HepG2 (cell line): Measurements from ENCODE around the gene SIGLEC7. TPM values are rescaled to one million over a fixed set of nuclear protein-coding genes. Genes with fewer than 3 reads are reported as not detected.

Source experiments
- ATAC-seq: fragments of 200-7000 bp; cut with Tn5 transposase; 3 replicates; pipeline ENCODE4 v1.9.1; 2020; ENCODE audit warnings: mild to moderate bottlenecking, moderate library complexity
- BruUV-seq: library from RNA; stranded (reverse); fragments of 400-500 nt; replicated peaks from 2 replicates; lab custom pipeline; 2021; lab: Mats Ljungman, UMichigan
- CTCF ChIA-PET: fragments of 300-600 bp; formaldehyde crosslinking; extraction: SDS; loops from one replicate; lab custom pipeline; 2021; ENCODE audit warnings: low total read pairs, inconsistent platforms, low intra/inter-chr PET ratio; lab: Yijun Ruan, JAX
- POLR2A ChIA-PET: fragments of 350-600 bp; sonication (Branson Sonifier 250); formaldehyde crosslinking; loops from one replicate; lab custom pipeline; 2020; ENCODE audit warnings: antibody characterized with exemption, inconsistent platforms; lab: Yijun Ruan, JAX
- DNase-seq: peaks from one replicate; pipeline ENCODE4 v3.0.0-alpha.2; 2015; ENCODE audit warnings: low spot score
- FAIRE-seq: peaks from 3 replicates; lab custom pipeline; 2011; peaks lifted over from hg19 to GRCh38; lab: Jason Lieb, UNC
- H2AFZ ChIP-seq: one replicate; pipeline ENCODE4 v1.6.1; 2011; ENCODE audit warnings: low read length, inconsistent platforms
- H3K27ac ChIP-seq: fragments of 300-600 bp; 3 replicates; pipeline ENCODE4 v1.8.0; 2011; ENCODE audit warnings: mixed run types, mild to moderate bottlenecking, mixed read lengths, low read length, inconsistent platforms; ENCODE audit not compliant: insufficient read depth; ENCODE audit errors: extremely low read length
- H3K27me3 ChIP-seq, 2 experiments: fragments of 200-600 bp in 1 of 2; 2 replicates in 1 of 2; 3 replicates in 1 of 2; pipeline versions ENCODE4 v1.6.0 to v1.8.0; 2011; ENCODE audit warnings: low read length in 2 of 2, mild to moderate bottlenecking in 2 of 2, moderate library complexity in 2 of 2, inconsistent platforms in 1 of 2; ENCODE audit not compliant: insufficient read depth in 2 of 2, control insufficient read depth in 1 of 2
- H3K36me3 ChIP-seq, 2 experiments: fragments of 200-600 bp in 1 of 2; replicated peaks in 1 of 2; 2 replicates in 1 of 2; 3 replicates in 1 of 2; pipeline versions ENCODE4 v1.5.1 to v1.8.0; 2011; ENCODE audit warnings: low read length in 2 of 2, inconsistent platforms in 1 of 2; ENCODE audit not compliant: insufficient read depth in 2 of 2, control insufficient read depth in 1 of 2
- H3K4me1 ChIP-seq: 2 replicates; pipeline ENCODE4 v1.5.1; 2012; ENCODE audit warnings: low read length, inconsistent platforms; ENCODE audit not compliant: insufficient read depth
- H3K4me2 ChIP-seq: 2 replicates; pipeline ENCODE4 v1.6.0; 2011; ENCODE audit warnings: low read depth, low read length, inconsistent platforms
- H3K4me3 ChIP-seq, 3 experiments: fragments of 200-600 bp in 1 of 3; sonication (generic), shearing (Covaris generic) in 1 of 3; replicated peaks in 1 of 3; 2 replicates each; pipeline ENCODE4 v1.5.1; 2011 to 2016; ENCODE audit warnings: low read length in 3 of 3, inconsistent platforms in 2 of 3, low read depth in 2 of 3, mild to moderate bottlenecking in 2 of 3, control low read depth in 1 of 3, mixed read lengths in 1 of 3; ENCODE audit not compliant: insufficient read depth in 1 of 3
- H3K79me2 ChIP-seq: one replicate; pipeline ENCODE4 v1.6.1; 2011; ENCODE audit warnings: low read length, inconsistent platforms; ENCODE audit not compliant: insufficient read depth
- H3K9ac ChIP-seq: 2 replicates; pipeline ENCODE4 v1.6.0; 2011; ENCODE audit warnings: mild to moderate bottlenecking, low read depth, low read length, inconsistent platforms; ENCODE audit not compliant: insufficient read depth
- H3K9me3 ChIP-seq: 2 replicates; pipeline ENCODE4 v1.5.1; 2012; ENCODE audit warnings: mild to moderate bottlenecking, low read length
- H4K20me1 ChIP-seq: 2 replicates; pipeline ENCODE4 v1.6.0; 2011; ENCODE audit warnings: inconsistent platforms, mild to moderate bottlenecking, low read length, moderate library complexity; ENCODE audit not compliant: insufficient read depth
- E2F5 ChIP-seq: sonication (generic); formaldehyde crosslinking; conservative IDR thresholded peaks from 2 replicates; pipeline ENCODE4 v1.4.0; 2020; ENCODE audit warnings: missing genetic modification reagents
- IRF2 ChIP-seq: IDR thresholded peaks from 2 replicates; pipeline ENCODE4 v1.6.1; 2018; ENCODE audit warnings: missing genetic modification reagents, missing compliant biosample characterization
- PAX8 ChIP-seq: sonication (generic); formaldehyde crosslinking; IDR thresholded peaks from 2 replicates; pipeline ENCODE4 v1.8.0; 2022; ENCODE audit warnings: mild to moderate bottlenecking, missing genetic modification reagents, borderline replicate concordance
- SOX5 ChIP-seq: IDR thresholded peaks from 2 replicates; pipeline ENCODE4 v1.6.1; 2016; ENCODE audit warnings: borderline replicate concordance
- SOX6 ChIP-seq, 2 experiments: fragments of 450-650 bp in 1 of 2; sonication (generic) in 1 of 2; formaldehyde crosslinking in 1 of 2; IDR thresholded peaks; 2 replicates each; pipeline versions ENCODE4 v1.4.0 to v1.6.1; 2017 to 2020; ENCODE audit warnings: antibody characterized with exemption in 1 of 2, mild to moderate bottlenecking in 1 of 2, missing genetic modification reagents in 1 of 2
- TFDP1 ChIP-seq: IDR thresholded peaks from 2 replicates; pipeline ENCODE4 v1.6.1; 2016; ENCODE audit warnings: missing compliant biosample characterization, missing genetic modification reagents, borderline replicate concordance
- ZBTB14 ChIP-seq: sonication (generic); formaldehyde crosslinking; IDR thresholded peaks from 2 replicates; pipeline ENCODE4 v1.4.0; 2020; ENCODE audit warnings: missing genetic modification reagents
- ZNF34 ChIP-seq: sonication (generic); formaldehyde crosslinking; IDR thresholded peaks from 2 replicates; pipeline ENCODE4 v1.4.0; 2020; ENCODE audit warnings: mild to moderate bottlenecking, missing genetic modification reagents, borderline replicate concordance
- WGBS: methylation state at CpG from one replicate; pipeline ENCODE4 v1.1.6; 2017; ENCODE audit warnings: low lambda C conversion rate; 5-methylcytosine and 5-hydroxymethylcytosine counted together
- in situ Hi-C: cut with HindIII; loops from 2 replicates; pipeline ENCODE4 v1.10.0; 2017; ENCODE audit warnings: low pct_unique_long_range_greater_than_20kb; ENCODE audit not compliant: extremely low pct_ligation_motif_present
- intact Hi-C: fragments of 100-400 bp; cut with micrococcal nuclease; formaldehyde crosslinking; loops from one replicate; pipeline ENCODE4 v1.10.0; 2022; ENCODE audit not compliant: unreplicated experiment
- polyA plus RNA-seq, 8 experiments: library from polyadenylated mRNA; depleted of rRNA in 3 of 8; stranded (reverse) in 7 of 8; unstranded in 1 of 8; fragments of >200 nt; fragmentation: Illumina TruSeq in 4 of 8; extraction: Trizol in 4 of 8; gene quantifications; 2 replicates each; pipeline versions ENCODE4 v1.2.1 to v1.2.3, GENCODE V29; 2011 to 2016; ENCODE audit warnings: low read depth in 4 of 8, missing spikeins in 1 of 8, mixed read lengths in 1 of 8; ENCODE audit not compliant: insufficient read depth in 1 of 8
- total RNA-seq, 5 experiments: library from RNA; depleted of rRNA; stranded (reverse); fragments of >200 nt; fragmentation: Illumina TruSeq; extraction: Trizol; gene quantifications; 2 replicates each; pipeline ENCODE4 v1.2.3, GENCODE V29; 2016; ENCODE audit warnings: low read depth in 1 of 5

Gene SIGLEC7
- total and polyA plus RNA-seq, 2 of the 13 experiments (the other 11 are each of a cell fraction or from before 2014, with no cell fraction given): not detected

- POLR2A ChIA-PET: no interaction called here
- intact Hi-C loops: loop anchor here (10.0 kb wide), 1 partner anchor 168 kb away; no protein-coding TSS in a partner anchor
- CTCF ChIA-PET: no interaction called here
Observed at GRCh38 chr19:51102991-51103390, 39.1 kb upstream of the SIGLEC7 start.

More at GRCh38 chr19:51102991-51103390, 39.1 kb upstream of the SIGLEC7 start:
- FAIRE-seq: no peak
- H3K4me3 ChIP-seq: no peak overlapping the region
- BruUV-seq: no TSS peak
- no peak overlapping the region for H2AFZ ChIP-seq
- ATAC-seq: no peak
- in situ Hi-C loops: no loop called here
- no peak overlapping the region for H3K27ac ChIP-seq
- H3K27me3 ChIP-seq: no peaks in the 10 kb centered on the region; a peak in 1 of 5 replicates
- no peak overlapping the region for H3K9ac ChIP-seq
- no peaks in the 10 kb centered on the region for H3K9me3 ChIP-seq
- no peak for DNase-seq
- peaks cover 5 to 15% of the 10 kb centered on the region in 2 experiments; a peak in 2 of 5 replicates for H3K36me3 ChIP-seq
- peaks cover 3% of the 10 kb centered on the region for H3K79me2 ChIP-seq
- H3K4me1 ChIP-seq: peaks cover 11% of the 10 kb centered on the region
- 97% methylated on average over 7 of the region's 7 CpGs for WGBS
- H4K20me1 ChIP-seq: 0 out of 2 replicates have a peak, but pooled peaks cover 3% of the 10 kb centered on the region
- TF ChIP-seq TFDP1 (CRISPR knock-in tag) (no peak), E2F5 (CRISPR knock-in tag) (no peak), ZBTB14 (no peak), ZNF34 (no peak), SOX5 (CRISPR knock-in tag) (no peak), SOX6 (IDR thresholded peaks at IDR 0.05) (no peak), SOX6 (CRISPR knock-in tag; IDR thresholded peaks at IDR 0.05) (no peak), IRF2 (CRISPR knock-in tag) (no peak), PAX8 (CRISPR knock-in tag) (no peak)
- no peak overlapping the region for H3K4me2 ChIP-seq
